ENCODE data around the gene CHI3L1.

CHI3L1 gene

DNA sequence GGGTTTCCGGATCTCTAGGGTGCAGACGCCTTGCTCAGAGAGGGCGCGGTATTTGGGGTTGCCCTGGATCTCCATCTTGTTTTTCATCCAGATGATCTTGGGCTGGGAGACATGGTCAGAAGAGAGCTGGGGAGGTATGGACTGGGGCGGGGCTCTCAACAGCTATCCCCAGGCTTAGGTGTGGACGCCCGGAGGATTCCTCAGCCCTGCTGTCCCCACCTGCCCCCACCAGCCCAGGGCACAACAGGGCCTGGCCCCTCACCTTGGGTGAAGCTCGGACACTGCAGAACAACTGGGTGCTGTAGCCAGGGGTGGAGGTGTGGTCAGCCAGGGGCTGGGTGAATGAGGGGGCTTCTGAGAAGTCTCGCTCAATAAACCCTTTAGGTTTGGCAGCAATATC, 17.5 kb downstream of the CHI3L1 start:
- H3K27ac ChIP-seq (ENCODE audit: low read length) = no peak overlapping the region
- H3K9me3 ChIP-seq (ENCODE audit: insufficient read depth, low read length) = no peaks in the 10 kb centered on the region
- peaks cover 1% of the 10 kb centered on the region; the same call in 1 of the 2 replicates for H4K20me1 ChIP-seq (ENCODE audit: insufficient read depth, low read length)
- no peak overlapping the region for H3K4me3 ChIP-seq (ENCODE audit: low read length)
- peaks cover 36% of the 10 kb centered on the region for H3K27me3 ChIP-seq (ENCODE audit: low read depth, low read length)
- H3K4me1 ChIP-seq (ENCODE audit: low read length) = peaks cover 17% of the 10 kb centered on the region
- H3K4me2 ChIP-seq (ENCODE audit: low read length) = no peak overlapping the region
- H3K9ac ChIP-seq (ENCODE audit: low read length) = no peak overlapping the region
- H2AFZ ChIP-seq (ENCODE audit: low read depth, low read length) = no peak overlapping the region
- no peak for TF ChIP-seq EZH2phosphoT487 (IDR thresholded peaks at IDR 0.05; ENCODE audit: low read depth)
- TF ChIP-seq, protein P1, sequence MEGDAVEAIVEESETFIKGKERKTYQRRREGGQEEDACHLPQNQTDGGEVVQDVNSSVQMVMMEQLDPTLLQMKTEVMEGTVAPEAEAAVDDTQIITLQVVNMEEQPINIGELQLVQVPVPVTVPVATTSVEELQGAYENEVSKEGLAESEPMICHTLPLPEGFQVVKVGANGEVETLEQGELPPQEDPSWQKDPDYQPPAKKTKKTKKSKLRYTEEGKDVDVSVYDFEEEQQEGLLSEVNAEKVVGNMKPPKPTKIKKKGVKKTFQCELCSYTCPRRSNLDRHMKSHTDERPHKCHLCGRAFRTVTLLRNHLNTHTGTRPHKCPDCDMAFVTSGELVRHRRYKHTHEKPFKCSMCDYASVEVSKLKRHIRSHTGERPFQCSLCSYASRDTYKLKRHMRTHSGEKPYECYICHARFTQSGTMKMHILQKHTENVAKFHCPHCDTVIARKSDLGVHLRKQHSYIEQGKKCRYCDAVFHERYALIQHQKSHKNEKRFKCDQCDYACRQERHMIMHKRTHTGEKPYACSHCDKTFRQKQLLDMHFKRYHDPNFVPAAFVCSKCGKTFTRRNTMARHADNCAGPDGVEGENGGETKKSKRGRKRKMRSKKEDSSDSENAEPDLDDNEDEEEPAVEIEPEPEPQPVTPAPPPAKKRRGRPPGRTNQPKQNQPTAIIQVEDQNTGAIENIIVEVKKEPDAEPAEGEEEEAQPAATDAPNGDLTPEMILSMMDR (IDR thresholded peaks at IDR 0.05; ENCODE audit: low read depth, low read length) = no peak
- no peaks in the 10 kb centered on the region for H3K36me3 ChIP-seq (replicated peaks; ENCODE audit: low read depth, low read length)
- H3K79me2 ChIP-seq (ENCODE audit: low read length) = no peaks in the 10 kb centered on the region

DNA sequence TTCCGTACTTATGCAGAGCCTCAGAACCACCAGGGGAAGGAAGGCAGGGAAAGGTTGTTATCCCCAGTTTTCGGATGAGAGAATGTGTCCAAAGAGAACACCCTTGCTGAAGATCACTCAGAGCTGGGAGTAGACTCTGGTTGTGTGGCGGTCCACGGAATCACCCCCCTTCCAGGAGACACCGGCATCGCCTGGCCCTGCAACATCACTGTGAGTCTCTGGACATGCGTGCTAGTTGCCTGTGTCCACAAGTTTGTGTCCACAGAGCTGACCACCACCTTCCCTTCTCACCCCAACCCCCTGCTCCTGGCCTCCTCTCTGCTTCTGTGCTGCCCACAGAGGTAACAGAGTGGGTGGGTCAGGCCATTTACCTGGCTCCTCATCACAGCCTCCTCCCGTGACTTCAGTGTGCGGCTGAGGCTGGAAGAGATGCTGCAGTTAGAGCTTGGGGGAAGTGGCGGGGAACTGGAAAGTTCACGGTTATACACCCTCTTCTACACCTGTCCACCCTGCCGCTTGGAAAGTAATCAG, 18.2 kb downstream of the CHI3L1 start:
- Histone ChIP-seq H2AFZ (ENCODE audit: low read depth, low read length) (no peak overlapping the region), H3K36me3 (replicated peaks; ENCODE audit: low read depth, low read length) (no peaks in the 10 kb centered on the region), H3K9ac (ENCODE audit: low read length) (no peak overlapping the region), H4K20me1 (ENCODE audit: insufficient read depth, low read length) (no peaks in the 10 kb centered on the region), H3K27ac (ENCODE audit: low read length) (no peak overlapping the region), H3K4me1 (ENCODE audit: low read length) (peaks cover 11% of the 10 kb centered on the region), H3K4me2 (ENCODE audit: low read length) (no peak overlapping the region), H3K27me3 (ENCODE audit: low read depth, low read length) (peaks cover 43% of the 10 kb centered on the region), H3K9me3 (ENCODE audit: insufficient read depth, low read length) (no peaks in the 10 kb centered on the region), H3K79me2 (ENCODE audit: low read length) (no peaks in the 10 kb centered on the region), H3K4me3 (ENCODE audit: low read length) (no peak overlapping the region)
- no peak for TF ChIP-seq EZH2phosphoT487 (IDR thresholded peaks at IDR 0.05; ENCODE audit: low read depth)
- TF ChIP-seq, protein P1 (IDR thresholded peaks at IDR 0.05; ENCODE audit: low read depth, low read length) = no peak

DNA sequence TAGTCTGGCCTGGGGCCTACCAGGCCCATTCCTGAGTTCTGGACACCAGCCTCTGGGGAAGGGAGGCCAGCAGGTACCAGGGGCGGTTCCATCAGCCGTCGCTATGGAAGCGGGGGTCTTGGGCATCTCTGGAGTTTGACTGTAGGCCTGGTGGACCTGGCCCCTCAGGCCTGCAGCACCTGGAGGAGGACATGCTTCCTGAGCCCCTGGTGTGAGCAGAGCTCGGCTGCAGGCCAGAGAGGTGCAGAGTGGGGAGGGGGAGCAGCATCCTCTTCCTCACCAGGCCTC, 18.6 kb downstream of the CHI3L1 start:
- Histone ChIP-seq H2AFZ (ENCODE audit: low read depth, low read length) (no peak overlapping the region), H4K20me1 (ENCODE audit: insufficient read depth, low read length) (no peaks in the 10 kb centered on the region), H3K27ac (ENCODE audit: low read length) (no peak overlapping the region), H3K4me2 (ENCODE audit: low read length) (no peak overlapping the region), H3K79me2 (ENCODE audit: low read length) (no peaks in the 10 kb centered on the region), H3K4me3 (ENCODE audit: low read length) (no peak overlapping the region), H3K27me3 (ENCODE audit: low read depth, low read length) (peaks cover 47% of the 10 kb centered on the region), H3K4me1 (ENCODE audit: low read length) (peaks cover 6% of the 10 kb centered on the region), H3K36me3 (replicated peaks; ENCODE audit: low read depth, low read length) (no peaks in the 10 kb centered on the region), H3K9ac (ENCODE audit: low read length) (no peak overlapping the region), H3K9me3 (ENCODE audit: insufficient read depth, low read length) (no peaks in the 10 kb centered on the region)
- no peak for TF ChIP-seq EZH2phosphoT487 (IDR thresholded peaks at IDR 0.05; ENCODE audit: low read depth)
- TF ChIP-seq, protein P1 (IDR thresholded peaks at IDR 0.05; ENCODE audit: low read depth, low read length) = no peak

DNA sequence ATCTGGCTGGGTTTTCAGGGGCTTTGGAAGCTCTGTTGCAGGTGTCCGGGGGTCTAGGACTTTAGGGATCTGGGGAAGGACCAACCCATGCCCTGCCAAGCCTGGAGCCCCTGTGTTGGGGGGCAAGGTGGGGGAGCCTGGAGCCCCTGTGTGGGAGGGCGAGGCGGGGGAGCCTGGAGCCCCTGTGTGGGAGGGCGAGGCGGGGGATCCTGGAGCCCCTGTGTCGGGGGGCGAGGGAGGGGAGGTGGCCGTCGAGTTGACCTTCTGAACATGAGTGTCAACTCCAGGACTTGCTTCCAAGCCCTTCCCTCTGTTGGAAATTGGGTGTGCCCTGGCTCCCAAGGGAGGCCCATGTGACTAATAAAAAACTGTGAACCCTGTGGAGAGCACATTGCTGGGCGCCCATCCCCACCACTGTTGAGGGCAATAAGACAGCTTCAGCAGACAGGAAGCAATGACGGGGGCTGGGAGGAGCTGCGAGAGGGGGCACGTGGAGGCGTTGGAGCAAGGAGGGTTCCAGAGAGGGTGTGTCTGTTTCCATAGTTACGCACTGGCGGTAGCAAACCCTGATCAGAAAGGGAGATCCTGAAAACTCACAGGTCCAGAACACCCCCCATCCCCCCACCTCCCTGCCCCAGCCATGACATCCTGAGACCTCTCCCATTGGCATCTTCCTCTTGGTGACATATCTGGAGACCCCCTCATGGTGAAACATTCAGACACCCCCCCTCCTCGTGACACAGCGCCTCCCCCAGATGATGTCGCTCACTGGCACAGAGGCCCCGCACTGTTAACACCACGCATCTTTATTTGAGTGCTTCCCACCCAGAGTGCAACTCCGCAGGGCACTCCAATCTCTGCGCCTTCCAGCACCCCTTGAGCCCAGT, 19.2 kb downstream of the CHI3L1 start:
- Histone ChIP-seq H4K20me1 (ENCODE audit: insufficient read depth, low read length) (no peaks in the 10 kb centered on the region), H2AFZ (ENCODE audit: low read depth, low read length) (no peak overlapping the region), H3K27ac (ENCODE audit: low read length) (no peak overlapping the region), H3K4me3 (ENCODE audit: low read length) (no peak overlapping the region), H3K4me1 (ENCODE audit: low read length) (peaks cover 5% of the 10 kb centered on the region), H3K9ac (ENCODE audit: low read length) (no peak overlapping the region), H3K36me3 (replicated peaks; ENCODE audit: low read depth, low read length) (no peaks in the 10 kb centered on the region), H3K9me3 (ENCODE audit: insufficient read depth, low read length) (no peaks in the 10 kb centered on the region), H3K4me2 (ENCODE audit: low read length) (no peak overlapping the region), H3K27me3 (ENCODE audit: low read depth, low read length) (peaks cover 50% of the 10 kb centered on the region), H3K79me2 (ENCODE audit: low read length) (no peaks in the 10 kb centered on the region)
- TF ChIP-seq, protein P1 (IDR thresholded peaks at IDR 0.05; ENCODE audit: low read depth, low read length) = no peak
- no peak for TF ChIP-seq EZH2phosphoT487 (IDR thresholded peaks at IDR 0.05; ENCODE audit: low read depth)

Data from OCI-LY3 (cell line).